ENCODE measurements around the gene STARD5. TPM values are rescaled to one million over a fixed set of nuclear protein-coding genes. Genes with fewer than 3 reads are reported as not detected.
A peak's percentile ranks its signal among the peaks of the same experiment; 100 is the strongest.

STARD5 gene
- total RNA-seq, 1 donor from 2014 or later: 8.5 TPM

DNA sequence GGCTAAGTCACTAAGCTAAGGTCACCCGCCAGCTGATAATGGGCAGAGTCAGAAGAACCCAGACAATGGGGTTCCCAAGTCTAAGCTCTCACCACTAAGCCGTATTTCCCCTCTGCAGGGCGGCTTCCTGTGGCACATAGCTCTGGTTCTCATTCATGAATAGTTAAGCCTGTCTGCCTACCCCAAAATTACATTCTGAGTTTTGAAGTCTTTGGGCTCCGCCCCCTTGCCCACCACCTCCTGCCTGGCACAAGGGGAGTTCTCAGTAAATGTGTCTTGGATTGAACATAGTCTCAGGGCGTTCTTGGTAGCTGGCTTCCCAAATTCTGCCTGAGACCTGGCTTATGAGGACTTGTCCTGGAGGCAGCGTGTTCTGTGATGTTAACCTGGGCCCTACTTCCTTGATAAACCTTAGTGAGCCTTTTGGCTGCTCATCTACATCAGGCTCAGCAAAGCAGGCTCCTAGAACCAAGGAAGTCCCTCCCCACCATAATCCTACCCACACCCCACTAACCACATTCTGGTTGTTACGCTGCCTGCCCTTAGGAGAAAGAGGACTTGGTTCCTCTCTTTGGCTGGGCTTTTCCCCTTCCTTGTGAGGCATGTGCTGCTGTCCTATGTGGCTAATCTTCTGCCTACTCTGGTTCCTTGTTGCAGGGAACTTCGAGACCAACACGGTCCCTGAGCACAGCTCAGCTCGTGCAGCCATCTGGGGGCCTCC, 54.9 kb downstream of the STARD5 start:
- H3K27ac ChIP-seq: no peak overlapping the region
- TF ChIP-seq, protein P1, sequence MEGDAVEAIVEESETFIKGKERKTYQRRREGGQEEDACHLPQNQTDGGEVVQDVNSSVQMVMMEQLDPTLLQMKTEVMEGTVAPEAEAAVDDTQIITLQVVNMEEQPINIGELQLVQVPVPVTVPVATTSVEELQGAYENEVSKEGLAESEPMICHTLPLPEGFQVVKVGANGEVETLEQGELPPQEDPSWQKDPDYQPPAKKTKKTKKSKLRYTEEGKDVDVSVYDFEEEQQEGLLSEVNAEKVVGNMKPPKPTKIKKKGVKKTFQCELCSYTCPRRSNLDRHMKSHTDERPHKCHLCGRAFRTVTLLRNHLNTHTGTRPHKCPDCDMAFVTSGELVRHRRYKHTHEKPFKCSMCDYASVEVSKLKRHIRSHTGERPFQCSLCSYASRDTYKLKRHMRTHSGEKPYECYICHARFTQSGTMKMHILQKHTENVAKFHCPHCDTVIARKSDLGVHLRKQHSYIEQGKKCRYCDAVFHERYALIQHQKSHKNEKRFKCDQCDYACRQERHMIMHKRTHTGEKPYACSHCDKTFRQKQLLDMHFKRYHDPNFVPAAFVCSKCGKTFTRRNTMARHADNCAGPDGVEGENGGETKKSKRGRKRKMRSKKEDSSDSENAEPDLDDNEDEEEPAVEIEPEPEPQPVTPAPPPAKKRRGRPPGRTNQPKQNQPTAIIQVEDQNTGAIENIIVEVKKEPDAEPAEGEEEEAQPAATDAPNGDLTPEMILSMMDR (IDR thresholded peaks at IDR 0.05): no peak
- no peak for TF ChIP-seq EZH2phosphoT487 (IDR thresholded peaks at IDR 0.05)
- TF ChIP-seq EZH2 (IDR thresholded peaks at IDR 0.05): no peak
- DNase-seq (ENCODE audit: low spot score): no peak
- Mint-ChIP-seq H3K9me3 (no peaks in the 10 kb centered on the region), H3K4me3 (no peak overlapping the region), H3K36me3 (no peaks in the 10 kb centered on the region), H3K4me1 (peaks cover 26% of the 10 kb centered on the region), H3K27me3 (ENCODE audit: insufficient read depth, low read depth) (peaks cover 8% of the 10 kb centered on the region), H3K27ac (no peak overlapping the region)
- no peak overlapping the region for H3K9ac ChIP-seq
- no peaks in the 10 kb centered on the region for H3K9me3 ChIP-seq (ENCODE audit: low read depth)
- H3F3A ChIP-seq (ENCODE audit: low read depth): peaks cover 4% of the 10 kb centered on the region
- H3K27me3 ChIP-seq: no peaks in the 10 kb centered on the region
- no peak overlapping the region for H2AFZ ChIP-seq (replicated peaks)
- H3K4me2 ChIP-seq: no peak overlapping the region
- H3K4me3 ChIP-seq: no peak overlapping the region
- peaks cover 24% of the 10 kb centered on the region for H3K4me1 ChIP-seq
- H4K20me1 ChIP-seq (ENCODE audit: low read depth): no peaks in the 10 kb centered on the region
- no peaks in the 10 kb centered on the region for H3K36me3 ChIP-seq
- no peaks in the 10 kb centered on the region for H3K79me2 ChIP-seq (ENCODE audit: low read depth)

DNA sequence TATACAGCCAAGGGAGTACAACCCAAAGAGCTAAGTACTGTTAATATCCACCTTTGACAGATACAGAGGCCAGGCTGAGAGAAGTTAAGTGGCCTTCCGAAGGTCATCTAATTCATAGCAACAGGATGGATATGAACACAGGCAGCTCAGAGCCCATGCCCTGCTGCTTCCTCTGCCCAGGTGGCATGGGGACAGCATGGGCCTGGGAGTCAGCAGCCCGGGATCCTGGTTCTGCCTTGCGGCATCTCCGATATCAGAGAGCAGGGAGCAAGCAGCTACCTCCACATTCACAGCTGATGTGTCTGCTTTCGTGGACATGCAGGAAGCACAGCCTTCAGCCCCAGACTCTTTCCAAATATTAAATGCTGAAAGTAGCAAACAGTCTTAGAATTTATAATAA, 55.6 kb downstream of the STARD5 start:
- Histone ChIP-seq H3K36me3 (no peaks in the 10 kb centered on the region), H3F3A (ENCODE audit: low read depth) (peaks cover 4% of the 10 kb centered on the region), H3K27ac (no peak overlapping the region), H2AFZ (replicated peaks) (no peak overlapping the region), H4K20me1 (ENCODE audit: low read depth) (no peaks in the 10 kb centered on the region), H3K27me3 (no peaks in the 10 kb centered on the region), H3K9ac (no peak overlapping the region), H3K9me3 (ENCODE audit: low read depth) (no peaks in the 10 kb centered on the region), H3K4me2 (no peak overlapping the region), H3K79me2 (ENCODE audit: low read depth) (no peaks in the 10 kb centered on the region), H3K4me1 (peaks cover 24% of the 10 kb centered on the region), H3K4me3 (no peak overlapping the region)
- H3K27ac Mint-ChIP-seq: no peak overlapping the region
- no peak for DNase-seq (ENCODE audit: low spot score)
- no peaks in the 10 kb centered on the region for H3K9me3 Mint-ChIP-seq
- peaks cover 9% of the 10 kb centered on the region for H3K27me3 Mint-ChIP-seq (ENCODE audit: insufficient read depth, low read depth)
- no peak for TF ChIP-seq EZH2 (IDR thresholded peaks at IDR 0.05)
- TF ChIP-seq, protein P1 (IDR thresholded peaks at IDR 0.05): no peak
- H3K4me3 Mint-ChIP-seq: no peak overlapping the region
- H3K36me3 Mint-ChIP-seq: no peaks in the 10 kb centered on the region
- peaks cover 26% of the 10 kb centered on the region for H3K4me1 Mint-ChIP-seq

DNA sequence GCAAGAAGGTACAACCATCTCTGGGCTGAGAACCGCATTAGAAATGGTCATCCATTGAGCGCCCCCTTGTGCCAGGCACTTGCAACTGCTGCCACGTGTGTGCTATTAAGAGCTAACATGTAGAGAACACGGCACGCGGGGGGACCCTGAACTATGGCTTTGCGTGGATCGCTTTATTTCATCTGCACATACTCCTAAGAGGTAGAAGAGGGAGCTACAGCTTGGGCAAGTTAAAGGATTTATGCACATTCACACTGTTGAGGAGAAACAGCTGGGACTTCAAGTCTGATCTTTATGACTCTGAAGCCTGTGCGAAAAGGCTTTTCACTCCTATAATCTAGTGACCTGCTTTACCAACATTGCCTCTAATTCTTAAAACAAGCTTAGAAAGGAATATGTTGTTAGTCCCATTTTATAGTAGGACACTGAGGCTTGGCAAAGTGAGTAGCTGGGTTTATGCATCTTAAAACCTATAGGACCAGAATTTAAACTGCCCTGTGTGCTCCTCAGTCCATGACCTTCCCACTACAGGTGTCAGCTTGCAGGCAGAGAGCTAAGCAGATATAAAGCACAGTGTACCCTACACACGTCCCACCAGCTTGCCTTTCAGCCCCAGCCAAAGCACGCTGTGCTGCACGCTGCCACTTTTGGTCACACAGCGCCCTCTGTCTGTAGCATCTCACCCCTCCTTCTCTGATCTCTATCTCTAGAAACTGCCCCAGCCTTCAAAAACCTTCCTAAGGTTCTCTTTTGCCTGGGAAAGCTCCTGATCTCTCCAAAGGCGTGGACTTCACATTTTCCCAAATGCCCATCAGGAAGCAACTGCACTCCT, 57.8 kb downstream of the STARD5 start:
- Histone ChIP-seq H3K4me3 (peak overlapping the region; percentile 24), H3K27me3 (no peaks in the 10 kb centered on the region), H2AFZ (replicated peaks) (peak overlapping the region; percentile 69), H3F3A (ENCODE audit: low read depth) (peaks cover 4% of the 10 kb centered on the region), H3K79me2 (ENCODE audit: low read depth) (no peaks in the 10 kb centered on the region), H3K27ac (no peak overlapping the region), H3K36me3 (no peaks in the 10 kb centered on the region), H3K9me3 (ENCODE audit: low read depth) (no peaks in the 10 kb centered on the region), H3K4me1 (peaks cover 17% of the 10 kb centered on the region), H4K20me1 (ENCODE audit: low read depth) (no peaks in the 10 kb centered on the region), H3K9ac (no peak overlapping the region), H3K4me2 (peak overlapping the region; percentile 68)
- Mint-ChIP-seq H3K27me3 (ENCODE audit: insufficient read depth, low read depth) (peaks cover 6% of the 10 kb centered on the region), H3K9me3 (no peaks in the 10 kb centered on the region), H3K36me3 (no peaks in the 10 kb centered on the region), H3K4me3 (peak overlapping the region; percentile 67), H3K4me1 (peaks cover 26% of the 10 kb centered on the region), H3K27ac (no peak overlapping the region)
- peak; percentile 91 for DNase-seq (ENCODE audit: low spot score)
- TF ChIP-seq EZH2phosphoT487 (IDR thresholded peaks at IDR 0.05) (no peak), EZH2 (IDR thresholded peaks at IDR 0.05) (no peak)
- TF ChIP-seq, protein P1 (IDR thresholded peaks at IDR 0.05): peak; percentile 86
